Panc1 (cell line): ENCODE results near the gene COL23A1. TPM values are rescaled to one million over a fixed set of nuclear protein-coding genes. Genes with fewer than 3 reads are reported as not detected.

Experiments used
- ATAC-seq: fragments of 200-7000 bp; cut with Tn5 transposase; 2 replicates; pipeline ENCODE4 v1.9.1; 2020; ENCODE audit warnings: mild to moderate bottlenecking, moderate library complexity
- BruUV-seq: library from RNA; stranded (reverse); fragments of 400-500 nt; replicated peaks from 2 replicates; lab custom pipeline; 2021; lab: Mats Ljungman, UMichigan
- CTCF ChIA-PET: fragments of 300-600 bp; sonication (Branson Sonifier 250); formaldehyde crosslinking; loops from one replicate; lab custom pipeline; 2022; ENCODE audit warnings: antibody characterized with exemption; lab: Charles Lee
- POLR2A ChIA-PET: fragments of 300-600 bp; sonication (Branson Sonifier 250); formaldehyde crosslinking; loops from one replicate; lab custom pipeline; 2022; ENCODE audit warnings: antibody characterized with exemption; lab: Charles Lee
- DNase-seq: peaks from one replicate; pipeline ENCODE4 v3.0.0-alpha.2; 2010; ENCODE audit warnings: low read depth, low spot score
- H3K27ac ChIP-seq: 2 replicates; pipeline ENCODE4 v1.5.1; 2011; ENCODE audit warnings: mild to moderate bottlenecking, low read length, inconsistent platforms
- H3K27me3 ChIP-seq: fragments of 200-500 bp; sonication (Bioruptor generic); 2 replicates; pipeline ENCODE4 v1.6.0; 2014; ENCODE audit warnings: low read length, inconsistent platforms; ENCODE audit not compliant: control insufficient read depth, insufficient read depth
- H3K36me3 ChIP-seq: fragments of 200-500 bp; sonication (Bioruptor generic); 2 replicates; pipeline ENCODE4 v1.5.1; 2014; ENCODE audit warnings: inconsistent platforms, mild to moderate bottlenecking, low read length, moderate library complexity; ENCODE audit not compliant: control insufficient read depth, insufficient read depth
- H3K4me1 ChIP-seq: 2 replicates; pipeline ENCODE4 v1.5.1; 2011; ENCODE audit warnings: inconsistent platforms, mild to moderate bottlenecking, low read length, moderate library complexity; ENCODE audit not compliant: control insufficient read depth, insufficient read depth
- H3K4me3 ChIP-seq, 2 experiments: 2 replicates each; pipeline ENCODE4 v1.5.1; 2011 to 2012; ENCODE audit warnings: low read depth in 2 of 2, low read length in 2 of 2, mild to moderate bottlenecking in 2 of 2, inconsistent platforms in 1 of 2, moderate library complexity in 1 of 2
- H3K9me3 ChIP-seq: fragments of 200-500 bp; sonication (Bioruptor generic); 2 replicates; pipeline ENCODE4 v1.5.1; 2014; ENCODE audit warnings: low read depth, mild to moderate bottlenecking, inconsistent platforms, low read length, moderate library complexity; ENCODE audit not compliant: control insufficient read depth, insufficient read depth
- POLR2AphosphoS5 ChIP-seq: IDR thresholded peaks from 2 replicates; pipeline ENCODE4 v1.6.1; 2012; ENCODE audit warnings: mild to moderate bottlenecking, low read depth, low read length, moderate library complexity
- SIN3A ChIP-seq: IDR thresholded peaks from 2 replicates; pipeline ENCODE4 v1.6.1; 2012; ENCODE audit warnings: low read depth, mild to moderate bottlenecking, low read length, moderate library complexity, borderline replicate concordance; ENCODE audit not compliant: insufficient read depth
- TCF7L2 ChIP-seq: IDR thresholded peaks from 2 replicates; pipeline ENCODE4 v1.6.1; 2011; ENCODE audit warnings: mild to moderate bottlenecking, low read depth, low read length, inconsistent platforms
- in situ Hi-C: cut with HindIII; loops from 2 replicates; pipeline ENCODE4 v1.10.0; 2016; ENCODE audit warnings: low sequenced_read_pairs, low pct_unique_long_range_greater_than_20kb
- intact Hi-C: fragments of 100-400 bp; cut with micrococcal nuclease; formaldehyde crosslinking; loops from one replicate; pipeline ENCODE4 v1.10.0; 2022; ENCODE audit not compliant: unreplicated experiment
- total RNA-seq: library from RNA; stranded (reverse); gene quantifications from one replicate; pipeline ENCODE4 v1.2.1, GENCODE V29; 2021; ENCODE audit not compliant: unreplicated experiment
- TF ChIP-seq, protein P1 (sequence below), 2 experiments: IDR thresholded peaks; 2 replicates each; pipeline ENCODE4 v1.6.1; 2011 to 2012; ENCODE audit warnings: low read depth in 2 of 2, control low read depth in 1 of 2, low read length in 1 of 2, mild to moderate bottlenecking in 1 of 2, moderate library complexity in 1 of 2; ENCODE audit not compliant: insufficient read depth in 1 of 2
- TF ChIP-seq, protein P2 (sequence below): fragments of 450-650 bp; IDR thresholded peaks from 2 replicates; pipeline ENCODE4 v1.5.1; 2017; ENCODE audit warnings: mild to moderate bottlenecking

Gene COL23A1
- total RNA-seq, 1 experiment from 2014 or later = 0.05 TPM

DNA sequence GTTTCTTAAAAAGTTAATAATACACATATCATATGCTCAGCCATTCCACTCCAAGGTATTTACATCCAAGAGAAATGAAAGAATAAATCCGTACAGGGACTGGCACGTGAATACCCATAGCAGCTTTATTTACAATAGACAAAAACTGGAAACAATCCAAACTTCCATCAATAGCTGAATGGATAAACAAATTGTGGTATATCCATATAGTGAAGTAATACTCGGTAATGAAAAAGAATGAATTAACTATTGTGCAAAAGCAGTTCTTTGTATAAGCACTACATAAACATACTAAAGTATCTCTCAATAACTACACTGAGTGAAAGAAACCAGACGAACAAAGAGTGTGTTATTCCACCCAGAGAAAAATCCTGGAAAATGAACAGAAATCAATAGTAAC is 17.6 kb downstream of the COL23A1 start:
- DNase-seq (no peak), ATAC-seq (no peak)
- intact Hi-C loops (no loop called here), in situ Hi-C loops (no loop called here)
- ChIA-PET POLR2A (interaction anchor here (0.6 kb wide), 1 partner anchor 284 kb away, joined by 3 read pairs; no protein-coding TSS in a partner anchor), CTCF (no interaction called here)
- H3K9me3 ChIP-seq = no peaks in the 10 kb centered on the region
- H3K36me3 ChIP-seq = no peaks in the 10 kb centered on the region
- no peak overlapping the region for H3K4me3 ChIP-seq
- no peak overlapping the region for H3K27ac ChIP-seq
- no peaks in the 10 kb centered on the region for H3K4me1 ChIP-seq
- no peaks in the 10 kb centered on the region for H3K27me3 ChIP-seq
- BruUV-seq = no TSS peak
- TF ChIP-seq TCF7L2 (no peak), SIN3A (no peak), POLR2AphosphoS5 (no peak)
- TF ChIP-seq, protein P1, sequence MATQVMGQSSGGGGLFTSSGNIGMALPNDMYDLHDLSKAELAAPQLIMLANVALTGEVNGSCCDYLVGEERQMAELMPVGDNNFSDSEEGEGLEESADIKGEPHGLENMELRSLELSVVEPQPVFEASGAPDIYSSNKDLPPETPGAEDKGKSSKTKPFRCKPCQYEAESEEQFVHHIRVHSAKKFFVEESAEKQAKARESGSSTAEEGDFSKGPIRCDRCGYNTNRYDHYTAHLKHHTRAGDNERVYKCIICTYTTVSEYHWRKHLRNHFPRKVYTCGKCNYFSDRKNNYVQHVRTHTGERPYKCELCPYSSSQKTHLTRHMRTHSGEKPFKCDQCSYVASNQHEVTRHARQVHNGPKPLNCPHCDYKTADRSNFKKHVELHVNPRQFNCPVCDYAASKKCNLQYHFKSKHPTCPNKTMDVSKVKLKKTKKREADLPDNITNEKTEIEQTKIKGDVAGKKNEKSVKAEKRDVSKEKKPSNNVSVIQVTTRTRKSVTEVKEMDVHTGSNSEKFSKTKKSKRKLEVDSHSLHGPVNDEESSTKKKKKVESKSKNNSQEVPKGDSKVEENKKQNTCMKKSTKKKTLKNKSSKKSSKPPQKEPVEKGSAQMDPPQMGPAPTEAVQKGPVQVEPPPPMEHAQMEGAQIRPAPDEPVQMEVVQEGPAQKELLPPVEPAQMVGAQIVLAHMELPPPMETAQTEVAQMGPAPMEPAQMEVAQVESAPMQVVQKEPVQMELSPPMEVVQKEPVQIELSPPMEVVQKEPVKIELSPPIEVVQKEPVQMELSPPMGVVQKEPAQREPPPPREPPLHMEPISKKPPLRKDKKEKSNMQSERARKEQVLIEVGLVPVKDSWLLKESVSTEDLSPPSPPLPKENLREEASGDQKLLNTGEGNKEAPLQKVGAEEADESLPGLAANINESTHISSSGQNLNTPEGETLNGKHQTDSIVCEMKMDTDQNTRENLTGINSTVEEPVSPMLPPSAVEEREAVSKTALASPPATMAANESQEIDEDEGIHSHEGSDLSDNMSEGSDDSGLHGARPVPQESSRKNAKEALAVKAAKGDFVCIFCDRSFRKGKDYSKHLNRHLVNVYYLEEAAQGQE (IDR thresholded peaks at IDR 0.05; ENCODE audit: insufficient read depth in 1 of 2, low read depth in 2 of 2, low read length in 1 of 2) = no peak
- TF ChIP-seq, protein P2, sequence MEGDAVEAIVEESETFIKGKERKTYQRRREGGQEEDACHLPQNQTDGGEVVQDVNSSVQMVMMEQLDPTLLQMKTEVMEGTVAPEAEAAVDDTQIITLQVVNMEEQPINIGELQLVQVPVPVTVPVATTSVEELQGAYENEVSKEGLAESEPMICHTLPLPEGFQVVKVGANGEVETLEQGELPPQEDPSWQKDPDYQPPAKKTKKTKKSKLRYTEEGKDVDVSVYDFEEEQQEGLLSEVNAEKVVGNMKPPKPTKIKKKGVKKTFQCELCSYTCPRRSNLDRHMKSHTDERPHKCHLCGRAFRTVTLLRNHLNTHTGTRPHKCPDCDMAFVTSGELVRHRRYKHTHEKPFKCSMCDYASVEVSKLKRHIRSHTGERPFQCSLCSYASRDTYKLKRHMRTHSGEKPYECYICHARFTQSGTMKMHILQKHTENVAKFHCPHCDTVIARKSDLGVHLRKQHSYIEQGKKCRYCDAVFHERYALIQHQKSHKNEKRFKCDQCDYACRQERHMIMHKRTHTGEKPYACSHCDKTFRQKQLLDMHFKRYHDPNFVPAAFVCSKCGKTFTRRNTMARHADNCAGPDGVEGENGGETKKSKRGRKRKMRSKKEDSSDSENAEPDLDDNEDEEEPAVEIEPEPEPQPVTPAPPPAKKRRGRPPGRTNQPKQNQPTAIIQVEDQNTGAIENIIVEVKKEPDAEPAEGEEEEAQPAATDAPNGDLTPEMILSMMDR = no peak

DNA sequence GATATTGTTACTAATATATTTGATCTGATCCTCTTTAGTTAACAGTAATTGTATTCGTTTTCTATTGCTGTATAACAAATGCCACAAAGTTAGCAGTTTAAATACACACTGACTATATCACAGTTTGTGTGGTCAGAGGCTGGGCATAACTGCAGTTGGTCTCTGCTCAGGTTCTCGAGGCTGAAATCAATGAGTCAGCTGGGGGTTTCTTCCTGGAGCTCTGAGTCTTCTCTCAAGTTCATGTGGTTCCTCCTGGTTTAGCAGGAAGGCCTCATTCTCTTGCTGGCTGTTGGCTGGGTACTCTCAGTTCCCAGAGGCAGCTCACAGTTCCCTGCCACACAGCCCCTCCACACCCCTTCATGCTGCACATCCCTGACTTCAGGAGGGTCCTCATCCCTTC is 20.7 kb downstream of the COL23A1 start:
- TF ChIP-seq POLR2AphosphoS5 (no peak), SIN3A (no peak), TCF7L2 (no peak)
- TF ChIP-seq, protein P1 (IDR thresholded peaks at IDR 0.05; ENCODE audit: insufficient read depth in 1 of 2, low read depth in 2 of 2, low read length in 1 of 2) = no peak
- TF ChIP-seq, protein P2 = no peak
- ChIA-PET CTCF (no interaction called here), POLR2A (no interaction called here)
- Histone ChIP-seq H3K4me3 (no peak overlapping the region), H3K27me3 (no peaks in the 10 kb centered on the region), H3K4me1 (no peaks in the 10 kb centered on the region), H3K9me3 (no peaks in the 10 kb centered on the region), H3K27ac (no peak overlapping the region), H3K36me3 (no peaks in the 10 kb centered on the region)
- no TSS peak for BruUV-seq
- DNase-seq = no peak
- intact Hi-C loops = no loop called here
- in situ Hi-C loops = no loop called here
- no peak for ATAC-seq
